ENCODE results near the gene STAMBP. TPM values are rescaled to one million over a fixed set of nuclear protein-coding genes. Genes with fewer than 3 reads are reported as not detected.
A peak's percentile ranks its signal among the peaks of the same experiment; 100 is the strongest.

The STAMBP gene
- total RNA-seq, 1 donor = 34.2 TPM

- H3K4me3 ChIP-seq (ENCODE audit: low read depth, low read length) = no peak overlapping the region
- DNase-seq (ENCODE audit: low read depth) = no peak
- TF ChIP-seq CTCF (IDR thresholded peaks at IDR 0.05; ENCODE audit: insufficient read depth, low read length) = no peak
Observed at GRCh38 chr2:73904952-73905351, 76.2 kb downstream of the STAMBP start.

GRCh38 chr2:73906847-73907505 lies 78.2 kb downstream of the STAMBP start:
- TF ChIP-seq CTCF (IDR thresholded peaks at IDR 0.05; ENCODE audit: insufficient read depth, low read length) = no peak
- no peak overlapping the region for H3K4me3 ChIP-seq (ENCODE audit: low read depth, low read length)
- no peak for DNase-seq (ENCODE audit: low read depth)

- peak; percentile 17 for TF ChIP-seq CTCF (IDR thresholded peaks at IDR 0.05; ENCODE audit: insufficient read depth, low read length)
- no peak overlapping the region for H3K4me3 ChIP-seq (ENCODE audit: low read depth, low read length)
- peak; percentile 18 for DNase-seq (ENCODE audit: low read depth)
Observed at GRCh38 chr2:73907840-73908452, 79.2 kb downstream of the STAMBP start.

GRCh38 chr2:73908689-73909652 lies 80.2 kb downstream of the STAMBP start:
- no peak for DNase-seq (ENCODE audit: low read depth)
- no peak overlapping the region for H3K4me3 ChIP-seq (ENCODE audit: low read depth, low read length)
- TF ChIP-seq CTCF (IDR thresholded peaks at IDR 0.05; ENCODE audit: insufficient read depth, low read length) = no peak

GRCh38 chr2:73910873-73911547 lies 82.2 kb downstream of the STAMBP start:
- no peak for DNase-seq (ENCODE audit: low read depth)
- H3K4me3 ChIP-seq (ENCODE audit: low read depth, low read length) = no peak overlapping the region
- TF ChIP-seq CTCF (IDR thresholded peaks at IDR 0.05; ENCODE audit: insufficient read depth, low read length) = no peak

GRCh38 chr2:73911548-73912208 lies 82.9 kb downstream of the STAMBP start:
- H3K4me3 ChIP-seq (ENCODE audit: low read depth, low read length) = no peak overlapping the region
- TF ChIP-seq CTCF (IDR thresholded peaks at IDR 0.05; ENCODE audit: insufficient read depth, low read length) = no peak
- DNase-seq (ENCODE audit: low read depth) = no peak
